Endodermal cell (in vitro differentiated cells): ENCODE measurements around the gene H6PD. TPM values are rescaled to one million over a fixed set of nuclear protein-coding genes. Genes with fewer than 3 reads are reported as not detected.

Source experiments
- DNase-seq: peaks from one replicate; pipeline ENCODE4 v3.0.0-alpha.2; 2017
- H3K27ac ChIP-seq: 2 replicates; pipeline ENCODE4 v1.5.1; 2013; ENCODE audit warnings: mild to moderate bottlenecking, low read depth, low read length, moderate library complexity
- H3K27me3 ChIP-seq: 2 replicates; pipeline ENCODE4 v1.6.1; 2013; ENCODE audit warnings: mild to moderate bottlenecking, low read length, moderate library complexity; ENCODE audit not compliant: insufficient read depth, control insufficient read depth, poor library complexity, severe bottlenecking
- H3K36me3 ChIP-seq: 2 replicates; pipeline ENCODE4 v1.7.0; 2013; ENCODE audit warnings: mild to moderate bottlenecking, low read length, moderate library complexity; ENCODE audit not compliant: control insufficient read depth, insufficient read depth
- H3K4me1 ChIP-seq: one replicate; pipeline ENCODE4 v1.7.0; 2013; ENCODE audit warnings: low read length; ENCODE audit not compliant: control insufficient read depth, insufficient read depth
- H3K4me3 ChIP-seq: 2 replicates; pipeline ENCODE4 v1.5.1; 2013; ENCODE audit warnings: mild to moderate bottlenecking, low read length, moderate library complexity
- H3K9ac ChIP-seq: 2 replicates; pipeline ENCODE4 v1.6.1; 2013; ENCODE audit warnings: mild to moderate bottlenecking, low read length, moderate library complexity; ENCODE audit not compliant: poor library complexity, severe bottlenecking; ENCODE audit errors: extremely low read depth
- H3K9me3 ChIP-seq: 2 replicates; pipeline ENCODE4 v1.6.1; 2013; ENCODE audit warnings: mild to moderate bottlenecking, low read length, moderate library complexity; ENCODE audit not compliant: control insufficient read depth
- H3K27ac Mint-ChIP-seq: 2 replicates; pipeline ENCODE4 v1.8.0; 2020; ENCODE audit warnings: mixed read lengths
- H3K27me3 Mint-ChIP-seq: 2 replicates; pipeline ENCODE4 v1.8.0; 2021; ENCODE audit warnings: mild to moderate bottlenecking, mixed read lengths; ENCODE audit not compliant: insufficient read depth
- H3K36me3 Mint-ChIP-seq: 2 replicates; pipeline ENCODE4 v1.8.0; 2020; ENCODE audit warnings: low read depth, mixed read lengths
- H3K4me1 Mint-ChIP-seq: 2 replicates; pipeline ENCODE4 v1.8.0; 2020; ENCODE audit warnings: mixed read lengths
- H3K4me3 Mint-ChIP-seq: 2 replicates; pipeline ENCODE4 v1.8.0; 2020; ENCODE audit warnings: mild to moderate bottlenecking, moderate library complexity, mixed read lengths
- H3K9me3 Mint-ChIP-seq: 2 replicates; pipeline ENCODE4 v1.8.0; 2020; ENCODE audit warnings: mild to moderate bottlenecking, mixed read lengths
- WGBS, 2 experiments: methylation state at CpG; one replicate each; pipeline versions ENCODE4 v1.1.5 to v1.1.7; 2013; ENCODE audit warnings: missing lambda C conversion rate in 2 of 2, mixed read lengths in 1 of 2; ENCODE audit not compliant: insufficient coverage in 1 of 2, insufficient read length in 1 of 2; 5-methylcytosine and 5-hydroxymethylcytosine counted together
- total RNA-seq, 2 donors: library from RNA; stranded (reverse); fragmentation: NEBNext Ultra II Directional in 1 of 2; extraction: Animal tissue kit (Norgen Biotek cat#: 25700) in 1 of 2; gene quantifications; 2 replicates in 1 of 2; 3 replicates in 1 of 2; pipeline ENCODE4 v1.2.1, GENCODE V29; 2021
- TF ChIP-seq, protein P1 (sequence below): fragments of 200-600 bp; sonication (generic); conservative IDR thresholded peaks from 2 replicates; pipeline ENCODE4 v1.5.0; 2021; ENCODE audit warnings: antibody characterized with exemption, mild to moderate bottlenecking

Gene H6PD
- total RNA-seq, 2 donors from 2014 or later, result 21.5 to 34.4 TPM

DNA sequence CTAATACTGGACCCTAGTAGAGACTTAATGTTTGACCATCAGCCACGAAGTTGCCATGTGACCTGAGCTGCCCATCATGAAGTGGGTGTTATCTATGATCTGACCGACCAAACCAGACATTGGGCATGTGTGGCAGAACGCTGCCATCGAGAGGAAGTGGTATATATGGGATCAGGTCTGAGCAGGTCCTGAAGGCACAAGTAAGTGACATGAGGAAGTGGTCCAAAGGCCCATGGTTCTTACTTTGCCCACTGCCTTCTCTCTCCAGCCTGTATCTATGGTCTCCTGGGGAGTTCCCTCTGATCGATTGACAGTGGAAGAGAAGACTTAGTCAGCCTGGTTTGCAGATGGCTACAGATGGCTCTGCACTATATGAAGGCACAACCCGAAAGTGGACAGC is 66.0 kb downstream of the H6PD start:
- Histone ChIP-seq H3K4me3 (no peak overlapping the region), H3K36me3 (peaks cover 6% of the 10 kb centered on the region), H3K4me1 (no peaks in the 10 kb centered on the region), H3K9ac (no peak overlapping the region), H3K27ac (no peak overlapping the region), H3K27me3 (no peaks in the 10 kb centered on the region), H3K9me3 (no peaks in the 10 kb centered on the region)
- H3K9me3 Mint-ChIP-seq, result no peaks in the 10 kb centered on the region
- TF ChIP-seq, protein P1, sequence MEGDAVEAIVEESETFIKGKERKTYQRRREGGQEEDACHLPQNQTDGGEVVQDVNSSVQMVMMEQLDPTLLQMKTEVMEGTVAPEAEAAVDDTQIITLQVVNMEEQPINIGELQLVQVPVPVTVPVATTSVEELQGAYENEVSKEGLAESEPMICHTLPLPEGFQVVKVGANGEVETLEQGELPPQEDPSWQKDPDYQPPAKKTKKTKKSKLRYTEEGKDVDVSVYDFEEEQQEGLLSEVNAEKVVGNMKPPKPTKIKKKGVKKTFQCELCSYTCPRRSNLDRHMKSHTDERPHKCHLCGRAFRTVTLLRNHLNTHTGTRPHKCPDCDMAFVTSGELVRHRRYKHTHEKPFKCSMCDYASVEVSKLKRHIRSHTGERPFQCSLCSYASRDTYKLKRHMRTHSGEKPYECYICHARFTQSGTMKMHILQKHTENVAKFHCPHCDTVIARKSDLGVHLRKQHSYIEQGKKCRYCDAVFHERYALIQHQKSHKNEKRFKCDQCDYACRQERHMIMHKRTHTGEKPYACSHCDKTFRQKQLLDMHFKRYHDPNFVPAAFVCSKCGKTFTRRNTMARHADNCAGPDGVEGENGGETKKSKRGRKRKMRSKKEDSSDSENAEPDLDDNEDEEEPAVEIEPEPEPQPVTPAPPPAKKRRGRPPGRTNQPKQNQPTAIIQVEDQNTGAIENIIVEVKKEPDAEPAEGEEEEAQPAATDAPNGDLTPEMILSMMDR, result no peak
- H3K4me1 Mint-ChIP-seq, result peaks cover 6% of the 10 kb centered on the region
- no peak overlapping the region for H3K27ac Mint-ChIP-seq
- H3K27me3 Mint-ChIP-seq, result no peaks in the 10 kb centered on the region
- no peak overlapping the region for H3K4me3 Mint-ChIP-seq
- 95 to 98% methylated on average over 5 to 6 of the region's 6 CpGs for WGBS, 2 experiments
- H3K36me3 Mint-ChIP-seq, result peaks cover 6% of the 10 kb centered on the region
- no peak for DNase-seq

- H3K36me3 Mint-ChIP-seq, result peaks cover 6% of the 10 kb centered on the region
- H3K27ac Mint-ChIP-seq, result no peak overlapping the region
- Histone ChIP-seq H3K27me3 (no peaks in the 10 kb centered on the region), H3K36me3 (peaks cover 6% of the 10 kb centered on the region), H3K4me1 (no peaks in the 10 kb centered on the region), H3K9me3 (no peaks in the 10 kb centered on the region), H3K9ac (no peak overlapping the region), H3K27ac (no peak overlapping the region), H3K4me3 (no peak overlapping the region)
- H3K4me1 Mint-ChIP-seq, result no peaks in the 10 kb centered on the region
- TF ChIP-seq, protein P1, result no peak
- no peak overlapping the region for H3K4me3 Mint-ChIP-seq
- H3K9me3 Mint-ChIP-seq, result no peaks in the 10 kb centered on the region
- WGBS, 2 experiments, result 81 to 82% methylated on average over 7 to 9 of the region's 9 CpGs
- DNase-seq, result no peak
- no peaks in the 10 kb centered on the region for H3K27me3 Mint-ChIP-seq
Observed at GRCh38 chr1:9302745-9303524, 68.4 kb downstream of the H6PD start.

DNA sequence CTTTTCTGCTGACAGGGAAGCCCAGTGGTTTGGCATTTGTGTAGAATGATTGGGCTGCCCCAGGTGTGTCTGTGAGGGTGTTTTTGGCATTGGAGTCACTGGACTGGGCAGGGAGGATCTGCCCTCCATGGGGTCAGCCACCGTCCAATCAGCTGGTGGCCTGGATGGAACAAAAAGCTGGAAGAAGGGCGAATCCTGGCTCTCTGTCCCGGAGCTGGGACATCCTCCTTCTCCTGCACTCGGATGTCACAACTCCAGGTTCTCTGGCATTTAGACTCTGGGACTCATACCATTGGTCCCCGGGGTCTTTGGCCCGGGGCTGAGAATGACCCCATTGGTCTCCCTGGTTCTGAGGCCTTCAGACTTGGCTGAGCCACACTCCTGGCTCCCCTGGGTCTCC is 69.3 kb downstream of the H6PD start:
- Mint-ChIP-seq H3K4me3 (no peak overlapping the region), H3K27me3 (no peaks in the 10 kb centered on the region), H3K9me3 (no peaks in the 10 kb centered on the region), H3K27ac (no peak overlapping the region), H3K36me3 (peaks cover 6% of the 10 kb centered on the region), H3K4me1 (peaks cover 5% of the 10 kb centered on the region)
- Histone ChIP-seq H3K27ac (no peak overlapping the region), H3K27me3 (no peaks in the 10 kb centered on the region), H3K36me3 (peaks cover 6% of the 10 kb centered on the region), H3K4me3 (no peak overlapping the region), H3K4me1 (no peaks in the 10 kb centered on the region), H3K9ac (no peak overlapping the region), H3K9me3 (no peaks in the 10 kb centered on the region)
- 89 to 93% methylated on average over 3 to 6 of the region's 6 CpGs for WGBS, 2 experiments
- no peak for DNase-seq
- TF ChIP-seq, protein P1, result no peak
